Measurements from ENCODE around the gene C11orf24. TPM values are rescaled to one million over a fixed set of nuclear protein-coding genes. Genes with fewer than 3 reads are reported as not detected.
"Not testable (repeated sequence)": the region's sequence is repeated elsewhere in the genome, so short reads cannot be mapped to it uniquely, and the experiment has no call there.

Gene C11orf24
- total RNA-seq, 2 experiments from 2014 or later: 38.0 to 40.7 TPM

GRCh38 chr11:68295940-68296339 lies 24.2 kb upstream of the C11orf24 start:
- Mint-ChIP-seq H3K4me1 (ENCODE audit: low read depth) (no peaks in the 10 kb centered on the region), H3K9me3 (no peaks in the 10 kb centered on the region), H3K27ac (no peak overlapping the region), H3K27me3 (no peaks in the 10 kb centered on the region), H3K36me3 (ENCODE audit: low read depth) (no peaks in the 10 kb centered on the region), H3K4me3 (no peak overlapping the region)
- CTCF ChIA-PET: interaction anchor here (0.8 to 6.5 kb wide), 8 partner anchors 18 to 88 kb away, joined by 3 to 224 read pairs (median 12); partner anchors contain the start of gene C11orf24
- POLR2A ChIA-PET: no interaction called here
- no peak for ATAC-seq
- no peak for TF ChIP-seq CTCF (IDR thresholded peaks at IDR 0.05)
- intact Hi-C loops (cut with micrococcal nuclease): no loop called here
- DNase-seq: no peak

- no peaks in the 10 kb centered on the region for H3K4me1 Mint-ChIP-seq (ENCODE audit: low read depth)
- no peak for ATAC-seq
- no peaks in the 10 kb centered on the region for H3K9me3 Mint-ChIP-seq
- intact Hi-C loops (cut with micrococcal nuclease): no loop called here
- H3K4me3 Mint-ChIP-seq: no peak overlapping the region
- ChIA-PET POLR2A (no interaction called here), CTCF (interaction anchor here (1.4 to 6.5 kb wide), 4 partner anchors 19 to 87 kb away, joined by 6 to 224 read pairs (median 28); partner anchors contain the start of gene C11orf24)
- H3K36me3 Mint-ChIP-seq (ENCODE audit: low read depth): no peaks in the 10 kb centered on the region
- no peak for DNase-seq
- no peak overlapping the region for H3K27ac Mint-ChIP-seq
- no peak for TF ChIP-seq CTCF (IDR thresholded peaks at IDR 0.05)
- no peaks in the 10 kb centered on the region for H3K27me3 Mint-ChIP-seq
These were observed 23.5 kb upstream of the C11orf24 start for GRCh38 chr11:68295271-68295670.

GRCh38 chr11:68293708-68294107 lies 21.9 kb upstream of the C11orf24 start:
- no peak for ATAC-seq
- H3K4me3 Mint-ChIP-seq: no peak overlapping the region
- no peak for DNase-seq
- H3K4me1 Mint-ChIP-seq (ENCODE audit: low read depth): no peaks in the 10 kb centered on the region
- intact Hi-C loops (cut with micrococcal nuclease): no loop called here
- POLR2A ChIA-PET: no interaction called here
- H3K27ac Mint-ChIP-seq: no peak overlapping the region
- H3K36me3 Mint-ChIP-seq (ENCODE audit: low read depth): no peaks in the 10 kb centered on the region
- no peak for TF ChIP-seq CTCF (IDR thresholded peaks at IDR 0.05)
- H3K9me3 Mint-ChIP-seq: no peaks in the 10 kb centered on the region
- no peaks in the 10 kb centered on the region for H3K27me3 Mint-ChIP-seq
- CTCF ChIA-PET: interaction anchor here (0.9 kb wide), 1 partner anchor 36 kb away, joined by 3 read pairs; no protein-coding TSS in a partner anchor

- Mint-ChIP-seq H3K9me3 (peaks cover 5% of the 10 kb centered on the region), H3K27ac (no peak overlapping the region), H3K4me1 (ENCODE audit: low read depth) (no peaks in the 10 kb centered on the region), H3K27me3 (peaks cover 2% of the 10 kb centered on the region), H3K36me3 (ENCODE audit: low read depth) (no peaks in the 10 kb centered on the region), H3K4me3 (no peak overlapping the region)
- intact Hi-C loops (cut with micrococcal nuclease): no loop called here
- CTCF ChIA-PET: interaction anchor here (3.1 to 4.7 kb wide), 2 partner anchors 8 to 32 kb away, joined by 13 to 23 read pairs; no protein-coding TSS in a partner anchor
- POLR2A ChIA-PET: interaction anchor here (1.3 kb wide), 1 partner anchor 31 kb away, joined by 3 read pairs; no protein-coding TSS in a partner anchor
- no peak for TF ChIP-seq CTCF (IDR thresholded peaks at IDR 0.05)
- no peak for ATAC-seq
- DNase-seq: no peak
These were observed 17.7 kb upstream of the C11orf24 start for GRCh38 chr11:68289456-68289855.

- DNase-seq (no peak), ATAC-seq (no peak)
- TF ChIP-seq CTCF (IDR thresholded peaks at IDR 0.05): no peak
- H3K36me3 Mint-ChIP-seq (ENCODE audit: low read depth): no peaks in the 10 kb centered on the region
- H3K4me1 Mint-ChIP-seq (ENCODE audit: low read depth): peaks cover 9% of the 10 kb centered on the region
- peaks cover 9% of the 10 kb centered on the region for H3K9me3 Mint-ChIP-seq
- intact Hi-C loops (cut with micrococcal nuclease): no loop called here
- no peak overlapping the region for H3K27ac Mint-ChIP-seq
- peaks cover 7% of the 10 kb centered on the region for H3K27me3 Mint-ChIP-seq
- POLR2A ChIA-PET: no interaction called here
- CTCF ChIA-PET: interaction anchor here (1.4 to 3.1 kb wide), 2 partner anchors 10 to 30 kb away, joined by 6 to 13 read pairs; no protein-coding TSS in a partner anchor
- no peak overlapping the region for H3K4me3 Mint-ChIP-seq
These were observed 15.6 kb upstream of the C11orf24 start for GRCh38 chr11:68287419-68287818.

- CTCF ChIA-PET: interaction anchor here (1.5 to 2.5 kb wide), 2 partner anchors 14 to 27 kb away, joined by 6 to 11 read pairs; no protein-coding TSS in a partner anchor
- H3K27ac Mint-ChIP-seq; ATAC-seq; H3K9me3 Mint-ChIP-seq; intact Hi-C loops (cut with micrococcal nuclease); H3K36me3 Mint-ChIP-seq (ENCODE audit: low read depth); H3K27me3 Mint-ChIP-seq; DNase-seq; POLR2A ChIA-PET; H3K4me3 Mint-ChIP-seq: not testable (repeated sequence)
- peaks cover 21% of the 10 kb centered on the region for H3K4me1 Mint-ChIP-seq (ENCODE audit: low read depth)
These were observed 12.8 kb upstream of the C11orf24 start for GRCh38 chr11:68284588-68284987.

All from activated CD8-positive, alpha-beta T cell treated with anti-CD3 and anti-CD28 coated beads for 36 hours (primary cell).